H1 (cell line): ENCODE results near the gene PCTP. TPM values are rescaled to one million over a fixed set of nuclear protein-coding genes. Genes with fewer than 3 reads are reported as not detected.

ENCODE experiments used
- FOSL1 ChIP-seq: IDR thresholded peaks from 2 replicates; pipeline ENCODE4 v1.6.1; 2011; ENCODE audit warnings: mild to moderate bottlenecking, low read depth, low read length, moderate library complexity; ENCODE audit not compliant: insufficient read depth
- MAX ChIP-seq: IDR thresholded peaks from 2 replicates; pipeline ENCODE4 v1.6.1; 2012; ENCODE audit warnings: inconsistent platforms
- YY1 ChIP-seq: IDR thresholded peaks from 2 replicates; pipeline ENCODE4 v1.6.1; 2011; ENCODE audit warnings: low read depth, mild to moderate bottlenecking, low read length
- ZNF274 ChIP-seq: IDR thresholded peaks from 2 replicates; pipeline ENCODE4 v1.7.0; 2012; ENCODE audit warnings: low read length, borderline replicate concordance; ENCODE audit errors: extremely low read depth
- polyA plus RNA-seq, 7 experiments: library from polyadenylated mRNA; depleted of rRNA in 3 of 7; stranded (reverse) in 5 of 7; unstranded in 2 of 7; fragments of >200 nt in 5 of 7; fragments of 200-250 nt in 2 of 7; gene quantifications; 1 replicate in 5 of 7; 2 replicates in 1 of 7; 4 replicates in 1 of 7; pipeline versions ENCODE4 v1.2.1 to v1.2.3, GENCODE V29; 2011 to 2013; ENCODE audit warnings: missing spikeins in 2 of 7, mixed read lengths in 2 of 7
- total RNA-seq: library from RNA; stranded (reverse); fragmentation: NEBNext Ultra II Directional; extraction: Animal tissue kit (Norgen Biotek cat#: 25700); gene quantifications from 2 replicates; pipeline ENCODE4 v1.2.1, GENCODE V29; 2021

PCTP gene
- total and polyA plus RNA-seq, 2 of the 8 experiments (the other 6 are each of a cell fraction or from before 2014, with no cell fraction given) = 14.1 to 14.6 TPM

- TF ChIP-seq FOSL1 (no peak), YY1 (no peak), ZNF274 (no peak), MAX (no peak)
These were observed 42.5 kb upstream of the PCTP start (continued) for GRCh38 chr17:55708175-55708974.
